AG04450 (cell line): ENCODE measurements around the gene CRYBA2. TPM values are rescaled to one million over a fixed set of nuclear protein-coding genes. Genes with fewer than 3 reads are reported as not detected.

Source experiments
- CTCF ChIA-PET: fragments of 300-600, 350-600 bp; formaldehyde crosslinking; extraction: SDS; loops from one replicate; lab custom pipeline; 2022; ENCODE audit warnings: antibody characterized with exemption, inconsistent platforms; lab: Charles Lee
- POLR2A ChIA-PET: fragments of 350-600 bp; formaldehyde crosslinking; extraction: SDS; loops from one replicate; lab custom pipeline; 2021; ENCODE audit warnings: antibody characterized with exemption, inconsistent platforms; lab: Yijun Ruan, JAX
- DNase-seq: peaks from one replicate; pipeline ENCODE4 v3.0.0-alpha.2; 2011; ENCODE audit warnings: low read depth, low spot score
- H3K27ac ChIP-seq: one replicate; pipeline ENCODE4 v1.5.1; 2012; ENCODE audit warnings: low read depth, low read length, control low read depth
- H3K27me3 ChIP-seq: one replicate; pipeline ENCODE4 v1.6.0; 2012; ENCODE audit warnings: low read length; ENCODE audit not compliant: control insufficient read depth, insufficient read depth
- H3K4me3 ChIP-seq: 2 replicates; pipeline ENCODE4 v1.5.1; 2011; ENCODE audit warnings: mild to moderate bottlenecking, low read depth, low read length, control low read depth
- H3K9me3 ChIP-seq: 2 replicates; pipeline ENCODE4 v1.5.1; 2012; ENCODE audit warnings: low read length; ENCODE audit not compliant: control insufficient read depth, insufficient read depth
- polyA plus RNA-seq: library from polyadenylated mRNA; depleted of rRNA; stranded (reverse); fragments of >200 nt; gene quantifications from 2 replicates; pipeline ENCODE4 v1.2.3, GENCODE V29; 2011
- TF ChIP-seq, protein P1 (sequence below): IDR thresholded peaks from 2 replicates; pipeline ENCODE4 v1.5.1; 2011; ENCODE audit warnings: low read depth, low read length, control low read depth, inconsistent platforms

Gene CRYBA2
- polyA plus RNA-seq, 1 experiment, result 0.19 TPM

DNA sequence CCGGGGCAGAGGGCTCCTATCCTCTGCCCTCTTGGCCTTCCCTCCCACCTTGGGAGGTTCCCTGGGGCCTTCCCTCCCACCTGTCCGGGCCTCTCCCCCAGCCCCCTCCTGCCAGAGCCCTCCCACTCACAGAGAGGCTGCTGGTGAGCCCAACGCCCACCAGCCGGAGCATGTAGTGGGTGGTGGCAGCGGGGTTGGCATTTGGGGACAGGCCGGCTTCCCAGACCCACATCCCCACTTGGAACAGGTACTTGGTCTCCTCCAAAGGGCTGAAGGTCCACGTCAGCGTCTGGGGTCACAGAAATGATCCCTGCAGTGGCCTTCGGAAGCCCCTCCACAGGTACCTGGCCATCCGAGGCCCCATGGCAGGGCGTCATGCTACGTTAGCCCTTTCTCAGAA, 28.8 kb upstream of the CRYBA2 start:
- ChIA-PET POLR2A (no interaction called here), CTCF (interaction anchor here (3.3 kb wide), 1 partner anchor 8 kb away, joined by 20 read pairs; no protein-coding TSS in a partner anchor)
- H3K4me3 ChIP-seq, result no peak overlapping the region
- DNase-seq, result no peak
- peaks cover 54% of the 10 kb centered on the region for H3K27me3 ChIP-seq
- no peaks in the 10 kb centered on the region; the same call in 1 of the 2 replicates for H3K9me3 ChIP-seq
- TF ChIP-seq, protein P1, sequence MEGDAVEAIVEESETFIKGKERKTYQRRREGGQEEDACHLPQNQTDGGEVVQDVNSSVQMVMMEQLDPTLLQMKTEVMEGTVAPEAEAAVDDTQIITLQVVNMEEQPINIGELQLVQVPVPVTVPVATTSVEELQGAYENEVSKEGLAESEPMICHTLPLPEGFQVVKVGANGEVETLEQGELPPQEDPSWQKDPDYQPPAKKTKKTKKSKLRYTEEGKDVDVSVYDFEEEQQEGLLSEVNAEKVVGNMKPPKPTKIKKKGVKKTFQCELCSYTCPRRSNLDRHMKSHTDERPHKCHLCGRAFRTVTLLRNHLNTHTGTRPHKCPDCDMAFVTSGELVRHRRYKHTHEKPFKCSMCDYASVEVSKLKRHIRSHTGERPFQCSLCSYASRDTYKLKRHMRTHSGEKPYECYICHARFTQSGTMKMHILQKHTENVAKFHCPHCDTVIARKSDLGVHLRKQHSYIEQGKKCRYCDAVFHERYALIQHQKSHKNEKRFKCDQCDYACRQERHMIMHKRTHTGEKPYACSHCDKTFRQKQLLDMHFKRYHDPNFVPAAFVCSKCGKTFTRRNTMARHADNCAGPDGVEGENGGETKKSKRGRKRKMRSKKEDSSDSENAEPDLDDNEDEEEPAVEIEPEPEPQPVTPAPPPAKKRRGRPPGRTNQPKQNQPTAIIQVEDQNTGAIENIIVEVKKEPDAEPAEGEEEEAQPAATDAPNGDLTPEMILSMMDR, result no peak
- no peak overlapping the region for H3K27ac ChIP-seq

- Histone ChIP-seq H3K27ac (no peak overlapping the region), H3K9me3 (no peaks in the 10 kb centered on the region; the same call in 1 of the 2 replicates), H3K27me3 (peaks cover 55% of the 10 kb centered on the region), H3K4me3 (no peak overlapping the region)
- TF ChIP-seq, protein P1, result no peak
- no peak for DNase-seq
- POLR2A ChIA-PET, result no interaction called here
- CTCF ChIA-PET, result interaction anchor here (3.3 kb wide), 1 partner anchor 9 kb away, joined by 20 read pairs; no protein-coding TSS in a partner anchor
Observed at GRCh38 chr2:219021591-219021990, 28.4 kb upstream of the CRYBA2 start.

DNA sequence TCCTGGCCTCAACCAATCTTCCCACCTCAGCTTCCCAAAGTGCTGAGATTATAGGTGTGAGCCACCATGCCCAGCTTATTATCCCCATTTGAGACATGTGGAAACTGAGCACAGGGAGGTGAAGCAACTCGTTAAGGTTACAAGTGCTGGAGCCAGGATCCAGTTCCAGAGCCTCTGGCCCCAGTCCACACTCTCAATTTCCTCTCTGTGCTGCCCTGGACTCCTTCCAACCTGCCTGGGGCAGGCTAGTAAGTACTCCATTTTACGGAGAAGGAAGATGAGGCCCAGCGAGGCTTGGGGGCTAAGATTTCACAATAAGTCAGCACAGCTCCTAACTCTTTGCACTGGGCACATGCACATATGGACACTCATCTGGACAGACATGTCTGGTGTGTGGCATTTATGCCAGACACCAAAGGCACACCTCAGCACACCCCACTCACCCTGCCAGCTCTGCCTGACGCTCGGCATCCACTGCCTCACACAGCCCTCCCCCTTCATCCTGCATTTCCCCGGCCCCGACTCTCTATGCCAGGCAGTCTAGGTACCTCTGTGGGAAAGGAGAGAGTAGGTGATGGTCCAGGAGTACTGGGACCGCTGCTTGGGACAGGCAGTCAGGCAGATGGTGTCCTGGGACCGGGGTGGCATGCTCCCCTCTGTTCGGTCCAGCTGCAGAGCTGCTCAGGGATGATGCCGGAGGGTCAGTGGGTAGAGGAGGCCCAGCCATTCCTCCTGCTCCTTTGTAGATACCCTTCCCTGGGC, 27.6 kb upstream of the CRYBA2 start:
- CTCF ChIA-PET, result interaction anchor here (3.3 kb wide), 1 partner anchor 9 kb away, joined by 20 read pairs; no protein-coding TSS in a partner anchor
- no peaks in the 10 kb centered on the region; the same call in 1 of the 2 replicates for H3K9me3 ChIP-seq
- POLR2A ChIA-PET, result no interaction called here
- H3K27me3 ChIP-seq, result peaks cover 53% of the 10 kb centered on the region
- no peak overlapping the region for H3K4me3 ChIP-seq
- DNase-seq, result no peak
- no peak overlapping the region for H3K27ac ChIP-seq
- TF ChIP-seq, protein P1, result no peak

DNA sequence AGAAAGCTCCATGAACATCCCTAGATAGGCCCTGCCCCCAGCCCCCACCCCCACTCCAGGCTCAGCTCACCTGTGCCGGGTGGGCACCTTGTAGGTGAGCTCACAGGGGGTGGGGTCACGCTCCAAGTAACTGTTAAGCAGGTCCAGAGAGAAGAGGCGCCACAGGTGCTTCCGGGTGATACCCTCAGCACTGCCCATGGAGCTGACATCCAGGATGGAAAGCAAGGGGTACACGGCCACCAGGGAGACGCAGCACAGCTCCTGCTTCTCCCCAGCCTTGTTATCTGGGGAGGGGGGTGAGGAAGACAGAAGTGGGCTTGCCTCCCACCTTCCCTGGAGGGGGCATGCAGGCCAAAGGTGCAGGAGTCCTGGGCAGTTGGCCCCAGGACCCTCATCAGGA, 26.2 kb upstream of the CRYBA2 start:
- H3K4me3 ChIP-seq, result no peak overlapping the region
- H3K27me3 ChIP-seq, result peaks cover 47% of the 10 kb centered on the region
- DNase-seq, result no peak
- TF ChIP-seq, protein P1, result no peak
- POLR2A ChIA-PET, result no interaction called here
- no peak overlapping the region for H3K27ac ChIP-seq
- H3K9me3 ChIP-seq, result no peaks in the 10 kb centered on the region; the same call in 1 of the 2 replicates
- CTCF ChIA-PET, result interaction anchor here (1.0 to 3.3 kb wide), 3 partner anchors 11 to 135 kb away, joined by 3 to 20 read pairs (median 4); no protein-coding TSS in a partner anchor

DNA sequence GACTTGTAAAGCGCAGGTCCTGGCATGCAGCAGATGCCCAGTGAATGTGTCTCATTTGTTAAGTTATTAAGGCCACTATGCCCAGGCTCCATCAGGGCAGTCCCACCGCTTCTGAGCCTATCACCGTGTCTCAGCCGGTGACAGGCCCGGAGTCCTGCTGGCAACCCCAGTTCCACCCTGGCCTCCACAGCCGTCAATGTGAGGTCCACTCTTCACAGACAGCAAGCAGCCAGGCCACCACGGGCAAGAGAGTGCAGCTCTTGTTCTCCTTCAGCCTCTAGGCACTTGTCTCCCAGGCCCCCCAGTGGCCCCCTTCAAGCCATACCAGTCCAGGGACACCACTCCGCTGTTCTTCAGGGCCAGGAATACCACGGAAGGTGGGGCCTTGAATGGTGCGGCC, 25.5 kb upstream of the CRYBA2 start:
- peaks cover 46% of the 10 kb centered on the region for H3K27me3 ChIP-seq
- H3K27ac ChIP-seq, result no peak overlapping the region
- POLR2A ChIA-PET, result no interaction called here

More for the DNA sequence above, 25.5 kb upstream of the CRYBA2 start:
- CTCF ChIA-PET, result interaction anchor here (0.6 to 3.3 kb wide), 3 partner anchors 11 to 447 kb away, joined by 4 to 20 read pairs (median 4); no protein-coding TSS in a partner anchor
- Histone ChIP-seq H3K9me3 (no peaks in the 10 kb centered on the region), H3K4me3 (no peak overlapping the region)
- no peak for DNase-seq
- TF ChIP-seq, protein P1, result no peak
